ENCODE results near the gene VPS13D.

DNA sequence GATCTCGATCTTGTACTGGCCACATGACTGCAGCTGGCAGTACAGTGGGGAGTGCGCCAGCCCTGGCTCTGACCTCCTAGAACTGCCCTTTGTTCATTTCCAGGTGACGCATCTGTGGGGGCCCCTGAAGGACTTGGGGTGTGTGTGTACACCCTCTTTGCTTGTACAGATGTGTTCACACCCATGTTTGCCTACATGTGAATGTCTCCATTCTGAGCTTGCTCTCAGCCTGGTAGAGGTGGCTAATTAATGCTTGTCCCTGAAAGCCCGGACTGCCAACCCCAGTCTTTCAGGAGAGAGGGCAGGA, 43.2 kb upstream of the VPS13D start:
- TF ChIP-seq NFIC (IDR thresholded peaks at IDR 0.05; ENCODE audit: low read depth, low read length) = no peak
- TF ChIP-seq SREBF2 (IDR thresholded peaks at IDR 0.05; ENCODE audit: low read length) = no peak
- TF ChIP-seq STAT3 (IDR thresholded peaks at IDR 0.05; ENCODE audit: low read depth, low read length) = no peak
- no peak for TF ChIP-seq MXI1 (IDR thresholded peaks at IDR 0.05; ENCODE audit: low read depth, low read length)
- no peak for TF ChIP-seq NRF1 (conservative IDR thresholded peaks at IDR 0.05; ENCODE audit: low read depth, low read length)
- TF ChIP-seq POLR2AphosphoS5 (IDR thresholded peaks at IDR 0.05; ENCODE audit: low read length) = no peak
